ENCODE results near the gene NUP50.

The NUP50 gene

DNA sequence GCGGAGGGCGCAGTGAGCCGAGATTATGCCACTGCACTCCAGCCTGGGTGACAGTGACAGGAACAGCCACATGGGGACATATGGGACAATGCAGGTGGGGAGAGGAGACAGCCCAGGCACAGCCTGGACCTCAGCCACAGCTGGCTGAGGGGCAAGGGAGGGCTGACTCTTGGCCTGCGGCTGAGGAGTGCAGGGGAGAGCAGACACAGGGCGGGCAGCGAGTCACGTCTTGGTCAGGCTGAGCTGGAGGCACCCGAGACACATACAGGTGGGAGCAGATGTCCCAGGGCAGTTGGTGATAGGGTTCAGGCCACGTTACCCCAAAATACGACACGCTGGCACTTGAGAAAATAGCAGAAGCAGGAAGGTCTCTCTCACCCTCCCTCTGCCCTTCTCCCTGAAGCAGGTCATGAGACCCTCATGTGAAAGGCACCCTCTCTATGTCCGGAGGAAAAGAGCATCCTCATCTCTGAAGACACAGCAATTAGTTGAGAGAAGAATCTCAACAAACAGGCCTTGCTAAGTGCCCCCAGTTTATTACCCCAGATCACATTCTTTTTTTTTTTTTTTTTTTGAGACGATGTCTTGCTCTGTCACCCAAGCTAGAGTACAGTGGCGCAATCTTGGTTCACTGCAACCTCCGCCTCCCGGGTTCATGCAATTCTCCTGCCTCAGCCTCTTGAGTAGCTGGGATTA lies 66.4 kb downstream of the NUP50 start:
- no peak for DNase-seq (ENCODE audit: low read depth in 2 of 2)

DNA sequence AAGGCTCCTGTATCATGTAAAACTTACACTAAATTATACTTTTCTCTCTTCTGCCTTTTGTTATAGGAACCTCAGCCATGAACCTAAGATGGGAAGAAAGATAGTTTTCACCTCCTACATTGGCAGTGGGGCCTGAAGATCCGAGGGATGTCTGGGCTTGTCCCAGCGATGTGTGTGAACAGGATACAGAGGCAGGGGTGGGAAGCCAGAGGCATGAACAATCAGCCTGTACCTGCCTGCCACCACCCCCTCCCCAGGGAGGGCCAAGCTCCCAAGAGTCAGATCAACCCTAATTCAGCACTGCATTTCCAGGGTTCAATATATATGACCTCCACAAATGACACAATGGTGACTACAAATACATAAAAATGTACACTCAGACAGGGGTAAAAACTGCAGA lies 67.6 kb downstream of the NUP50 start:
- no peak for DNase-seq (ENCODE audit: low read depth in 2 of 2)

DNA sequence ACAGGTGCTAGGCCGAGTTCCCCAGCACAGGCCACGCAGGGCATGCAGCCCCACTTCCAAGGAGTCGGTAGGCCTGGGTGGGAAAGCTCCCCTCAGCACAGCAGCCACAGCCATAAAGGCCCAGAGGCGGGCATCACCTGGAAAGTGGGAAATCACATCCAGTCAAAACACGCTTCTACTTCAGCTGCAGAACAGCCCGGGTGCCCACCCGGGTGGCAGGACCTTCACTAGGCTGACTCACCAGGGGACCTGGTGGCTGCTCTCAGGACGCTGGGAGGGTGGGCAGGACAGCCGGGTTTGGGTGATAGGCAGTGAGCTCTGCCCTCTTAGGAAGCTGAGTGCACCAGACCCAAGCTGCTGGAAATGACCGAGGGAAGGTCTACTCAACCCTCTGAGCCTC lies 69.7 kb downstream of the NUP50 start:
- no peak for DNase-seq (ENCODE audit: low read depth in 2 of 2)

DNA sequence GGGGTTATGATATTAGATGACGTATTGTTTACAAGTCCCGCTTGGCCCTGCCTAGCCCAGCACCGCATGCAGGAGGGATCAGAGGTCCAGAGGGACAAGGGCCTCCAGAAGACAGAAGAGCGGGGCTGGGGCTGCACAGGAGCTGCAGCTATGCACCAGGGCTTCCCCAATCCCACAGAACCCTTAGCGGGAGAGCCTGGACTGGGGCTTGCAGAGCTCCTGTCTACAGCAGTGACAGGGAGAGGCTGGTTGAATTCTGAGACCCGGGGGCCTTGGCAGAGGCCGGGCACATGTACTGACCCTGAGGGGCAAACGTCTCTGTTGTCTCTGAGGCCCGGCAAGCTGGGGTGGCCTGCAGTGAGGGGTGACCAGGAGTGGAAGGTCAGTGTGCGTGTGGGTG lies 70.1 kb downstream of the NUP50 start:
- no peak for DNase-seq (ENCODE audit: low read depth in 2 of 2)

DNA sequence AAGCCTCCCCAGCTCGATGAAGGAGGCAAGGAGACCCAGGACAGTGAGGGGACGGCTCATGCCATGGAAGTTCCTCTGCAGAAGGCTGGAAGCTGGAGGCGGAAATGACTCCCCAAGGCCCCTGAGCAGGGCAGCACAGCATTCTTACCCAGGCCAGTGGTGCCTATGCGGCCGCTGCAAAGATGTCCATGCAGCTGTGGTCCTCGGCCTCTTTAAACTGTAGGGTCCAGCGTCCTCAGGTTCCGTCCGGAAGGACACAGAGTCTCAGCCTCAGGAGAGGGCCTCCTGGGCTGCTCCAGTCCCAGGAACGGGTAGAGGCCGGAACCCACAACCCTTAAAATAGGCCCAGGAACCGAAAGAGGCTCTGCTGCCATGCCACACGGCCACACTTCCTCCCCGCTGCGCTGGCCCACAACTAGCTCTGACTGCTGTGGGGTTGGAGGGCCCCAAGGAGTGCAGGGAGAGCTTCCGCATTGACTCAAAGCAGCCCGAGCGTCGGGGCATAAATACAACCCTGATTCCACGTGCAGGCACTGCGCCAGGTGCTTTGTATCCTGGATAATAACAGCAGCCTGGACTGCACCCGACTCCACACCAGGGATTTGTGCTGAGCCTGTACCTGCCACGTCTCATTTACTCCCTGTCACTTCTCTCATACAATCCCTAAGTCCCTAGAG lies 71.5 kb downstream of the NUP50 start:
- no peak for DNase-seq (ENCODE audit: low read depth in 2 of 2)

DNA sequence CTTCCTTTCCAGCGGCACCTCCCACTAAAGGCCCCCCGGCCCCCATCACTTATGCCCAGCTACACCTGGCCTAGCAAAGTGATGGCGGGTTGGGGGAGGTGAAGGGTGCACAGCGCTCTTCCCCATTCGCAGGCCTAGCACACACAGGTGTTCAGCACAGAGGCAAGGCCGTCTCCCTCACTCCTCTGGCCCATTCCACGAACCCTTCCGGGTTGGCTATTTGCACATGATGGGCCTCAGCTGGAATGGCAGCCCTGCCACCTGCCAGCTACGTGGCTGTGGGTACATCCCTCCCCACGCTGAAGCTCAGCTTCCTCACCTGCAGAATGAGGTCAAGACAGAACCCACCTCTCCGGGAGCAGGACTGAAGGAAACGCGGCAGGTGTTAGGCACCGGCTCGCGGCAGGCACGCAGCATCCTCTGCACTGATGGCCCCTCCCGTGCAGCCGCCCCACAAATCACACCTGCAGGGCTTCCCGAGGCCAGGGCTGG lies 72.2 kb downstream of the NUP50 start:
- DNase-seq (ENCODE audit: low read depth in 2 of 2): no peak

DNA sequence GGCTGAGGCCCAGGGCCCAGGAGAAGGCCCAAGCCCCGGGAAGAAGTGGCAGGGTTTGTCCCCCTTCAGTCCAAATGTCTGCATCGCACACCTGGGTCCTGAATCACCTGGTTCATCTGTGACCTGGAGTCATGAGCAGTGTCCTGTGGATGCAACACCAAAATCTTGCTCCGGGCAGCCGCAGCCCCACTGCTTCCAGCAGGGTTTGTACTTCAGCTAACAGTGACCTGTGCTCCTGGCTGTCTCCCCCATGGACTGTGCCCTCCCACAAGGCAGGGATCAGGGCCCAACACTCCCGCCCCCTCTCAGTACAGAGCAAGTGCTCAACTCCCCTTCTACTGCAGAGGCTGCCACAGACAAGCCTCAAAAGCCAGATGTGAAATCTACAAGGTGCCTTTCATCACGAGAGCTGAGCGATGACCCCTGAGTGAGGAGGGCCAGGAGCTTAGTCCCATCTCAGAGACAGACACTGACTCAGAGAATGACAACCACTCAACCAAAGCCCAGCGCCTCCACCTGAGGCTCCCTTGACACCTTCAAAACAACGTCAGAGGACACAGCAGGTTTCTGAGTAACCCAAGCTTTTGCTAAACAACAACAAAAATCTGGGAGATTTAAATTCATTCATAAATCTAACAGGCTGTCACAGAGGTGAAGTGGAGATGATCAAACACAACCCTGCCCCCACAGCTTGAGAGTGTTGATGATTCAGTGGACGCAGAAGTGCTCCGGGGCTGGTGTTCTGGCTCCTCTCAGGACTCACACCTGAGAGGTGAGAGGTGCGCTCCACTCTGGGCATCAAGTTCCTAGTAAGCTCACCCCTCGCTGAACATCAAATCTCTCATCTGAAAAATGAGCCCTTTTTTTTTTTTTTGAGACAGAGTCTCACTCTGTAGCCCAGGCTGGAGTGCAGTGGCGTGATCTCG lies 73.6 kb downstream of the NUP50 start:
- DNase-seq (ENCODE audit: low read depth in 2 of 2): no peak

All from stimulated activated CD8-positive, alpha-beta memory T cell treated with anti-CD3 and anti-CD28 coated beads, Interleukin-7, amount 100 ng/mL, for 1 hour (primary cell).